GM18511 (cell line): ENCODE data around the gene PRDM2.

Experiments
- ATAC-seq: cut with Tn5 transposase; IDR thresholded peaks from one replicate; pipeline ENCODE4 v1.9.1; 2021; ENCODE audit warnings: mild to moderate bottlenecking, moderate library complexity; ENCODE audit not compliant: unreplicated experiment

The PRDM2 gene

GRCh38 chr1:13812456-13813397 is 112.7 kb downstream of the PRDM2 start:
- no peak for ATAC-seq

- ATAC-seq, result no peak
Observed at GRCh38 chr1:13813398-13814012, 113.5 kb downstream of the PRDM2 start.

- no peak for ATAC-seq
Observed at GRCh38 chr1:13814131-13814530, 114.1 kb downstream of the PRDM2 start.

GRCh38 chr1:13816016-13816760 is 116.2 kb downstream of the PRDM2 start:
- ATAC-seq, result no peak

- ATAC-seq, result no peak
Observed at GRCh38 chr1:13817906-13818305, 117.9 kb downstream of the PRDM2 start.

- no peak for ATAC-seq
Observed at GRCh38 chr1:13818926-13819325, 118.9 kb downstream of the PRDM2 start.

GRCh38 chr1:13819642-13820041 is 119.7 kb downstream of the PRDM2 start:
- ATAC-seq, result no peak

- ATAC-seq, result no peak
Observed at GRCh38 chr1:13820055-13820454, 120.1 kb downstream of the PRDM2 start.

- no peak for ATAC-seq
Observed at GRCh38 chr1:13820456-13820855, 120.5 kb downstream of the PRDM2 start.

- no peak for ATAC-seq
Observed at GRCh38 chr1:13823126-13823880, 123.3 kb downstream of the PRDM2 start.

GRCh38 chr1:13823936-13824335 is 123.9 kb downstream of the PRDM2 start:
- no peak for ATAC-seq

- ATAC-seq, result no peak
Observed at GRCh38 chr1:13824626-13825025, 124.6 kb downstream of the PRDM2 start.

- no peak for ATAC-seq
Observed at GRCh38 chr1:13825033-13825432, 125.0 kb downstream of the PRDM2 start.

- ATAC-seq, result no peak
Observed at GRCh38 chr1:13826009-13826408, 126.0 kb downstream of the PRDM2 start.

GRCh38 chr1:13826591-13826990 is 126.6 kb downstream of the PRDM2 start:
- no peak for ATAC-seq

- ATAC-seq, result peak; percentile 56
Observed at GRCh38 chr1:13828454-13829151, 128.6 kb downstream of the PRDM2 start.

GRCh38 chr1:13829152-13829769 is 129.3 kb downstream of the PRDM2 start:
- ATAC-seq, result no peak

GRCh38 chr1:13830170-13830569 is 130.2 kb downstream of the PRDM2 start:
- ATAC-seq, result no peak

GRCh38 chr1:13830616-13831280 is 130.8 kb downstream of the PRDM2 start:
- ATAC-seq, result no peak
